ENCODE results near the gene GAB1. TPM values are rescaled to one million over a fixed set of nuclear protein-coding genes. Genes with fewer than 3 reads are reported as not detected.

Gene GAB1
- total RNA-seq, 1 donor from 2014 or later: 29.7 TPM

DNA sequence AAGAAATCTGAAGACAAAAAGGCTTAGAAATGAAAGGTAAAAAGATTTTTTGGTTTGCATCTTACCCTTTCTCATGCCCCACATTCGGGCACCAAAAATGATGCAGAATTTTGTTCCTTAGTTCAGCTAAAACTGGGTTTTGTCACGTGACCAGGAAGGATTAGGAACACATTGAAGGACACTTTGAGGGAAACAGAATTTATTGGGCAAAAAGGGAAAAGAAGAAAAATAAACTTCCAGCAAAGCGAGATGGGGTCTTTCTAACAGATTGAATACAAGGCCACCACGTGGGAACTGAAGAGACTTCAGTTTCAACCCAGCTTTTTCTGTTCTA lies 95.5 kb downstream of the GAB1 start:
- no peaks in the 10 kb centered on the region for H3K36me3 Mint-ChIP-seq (ENCODE audit: unreplicated experiment)
- H3K27ac Mint-ChIP-seq (ENCODE audit: unreplicated experiment): no peak overlapping the region
- DNase-seq: no peak
- H3K4me3 Mint-ChIP-seq (ENCODE audit: unreplicated experiment): no peak overlapping the region
- H3K27me3 Mint-ChIP-seq (ENCODE audit: unreplicated experiment): no peaks in the 10 kb centered on the region
- no peaks in the 10 kb centered on the region for H3K9me3 Mint-ChIP-seq (ENCODE audit: unreplicated experiment)
- H3K4me1 Mint-ChIP-seq (ENCODE audit: low read depth, unreplicated experiment): no peaks in the 10 kb centered on the region
- TF ChIP-seq, protein P1, sequence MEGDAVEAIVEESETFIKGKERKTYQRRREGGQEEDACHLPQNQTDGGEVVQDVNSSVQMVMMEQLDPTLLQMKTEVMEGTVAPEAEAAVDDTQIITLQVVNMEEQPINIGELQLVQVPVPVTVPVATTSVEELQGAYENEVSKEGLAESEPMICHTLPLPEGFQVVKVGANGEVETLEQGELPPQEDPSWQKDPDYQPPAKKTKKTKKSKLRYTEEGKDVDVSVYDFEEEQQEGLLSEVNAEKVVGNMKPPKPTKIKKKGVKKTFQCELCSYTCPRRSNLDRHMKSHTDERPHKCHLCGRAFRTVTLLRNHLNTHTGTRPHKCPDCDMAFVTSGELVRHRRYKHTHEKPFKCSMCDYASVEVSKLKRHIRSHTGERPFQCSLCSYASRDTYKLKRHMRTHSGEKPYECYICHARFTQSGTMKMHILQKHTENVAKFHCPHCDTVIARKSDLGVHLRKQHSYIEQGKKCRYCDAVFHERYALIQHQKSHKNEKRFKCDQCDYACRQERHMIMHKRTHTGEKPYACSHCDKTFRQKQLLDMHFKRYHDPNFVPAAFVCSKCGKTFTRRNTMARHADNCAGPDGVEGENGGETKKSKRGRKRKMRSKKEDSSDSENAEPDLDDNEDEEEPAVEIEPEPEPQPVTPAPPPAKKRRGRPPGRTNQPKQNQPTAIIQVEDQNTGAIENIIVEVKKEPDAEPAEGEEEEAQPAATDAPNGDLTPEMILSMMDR (IDR thresholded peaks at IDR 0.05; ENCODE audit: partially characterized antibody, unreplicated experiment): no peak

DNA sequence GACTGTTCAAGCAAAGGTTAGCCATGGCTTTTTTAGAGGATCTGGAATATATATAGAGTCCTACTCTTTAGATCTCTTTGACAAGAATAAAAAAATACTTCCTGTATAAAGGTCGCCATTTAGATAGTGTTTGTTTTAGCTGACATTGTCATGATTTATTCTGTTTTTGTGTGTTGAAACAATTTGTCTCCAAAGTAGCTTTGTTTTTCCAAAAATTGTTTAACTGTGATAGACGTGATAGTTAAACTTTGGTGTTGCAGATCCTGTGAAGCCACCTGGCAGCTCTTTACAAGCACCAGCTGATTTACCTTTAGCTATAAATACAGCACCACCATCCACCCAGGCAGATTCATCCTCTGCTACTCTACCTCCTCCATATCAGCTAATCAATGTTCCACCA lies 96.6 kb downstream of the GAB1 start:
- H3K27me3 Mint-ChIP-seq (ENCODE audit: unreplicated experiment): no peaks in the 10 kb centered on the region
- H3K27ac Mint-ChIP-seq (ENCODE audit: unreplicated experiment): no peak overlapping the region
- no peaks in the 10 kb centered on the region for H3K9me3 Mint-ChIP-seq (ENCODE audit: unreplicated experiment)
- H3K4me1 Mint-ChIP-seq (ENCODE audit: low read depth, unreplicated experiment): no peaks in the 10 kb centered on the region
- H3K4me3 Mint-ChIP-seq (ENCODE audit: unreplicated experiment): no peak overlapping the region
- H3K36me3 Mint-ChIP-seq (ENCODE audit: unreplicated experiment): no peaks in the 10 kb centered on the region
- TF ChIP-seq, protein P1 (IDR thresholded peaks at IDR 0.05; ENCODE audit: partially characterized antibody, unreplicated experiment): no peak
- DNase-seq: no peak

- Mint-ChIP-seq H3K27me3 (ENCODE audit: unreplicated experiment) (no peaks in the 10 kb centered on the region), H3K4me3 (ENCODE audit: unreplicated experiment) (no peak overlapping the region), H3K36me3 (ENCODE audit: unreplicated experiment) (no peaks in the 10 kb centered on the region), H3K4me1 (ENCODE audit: low read depth, unreplicated experiment) (no peaks in the 10 kb centered on the region), H3K27ac (ENCODE audit: unreplicated experiment) (no peak overlapping the region), H3K9me3 (ENCODE audit: unreplicated experiment) (no peaks in the 10 kb centered on the region)
- TF ChIP-seq, protein P1 (IDR thresholded peaks at IDR 0.05; ENCODE audit: partially characterized antibody, unreplicated experiment): no peak
- DNase-seq: no peak
Measured at GRCh38 chr4:143435955-143436354, 99.3 kb downstream of the GAB1 start.

DNA sequence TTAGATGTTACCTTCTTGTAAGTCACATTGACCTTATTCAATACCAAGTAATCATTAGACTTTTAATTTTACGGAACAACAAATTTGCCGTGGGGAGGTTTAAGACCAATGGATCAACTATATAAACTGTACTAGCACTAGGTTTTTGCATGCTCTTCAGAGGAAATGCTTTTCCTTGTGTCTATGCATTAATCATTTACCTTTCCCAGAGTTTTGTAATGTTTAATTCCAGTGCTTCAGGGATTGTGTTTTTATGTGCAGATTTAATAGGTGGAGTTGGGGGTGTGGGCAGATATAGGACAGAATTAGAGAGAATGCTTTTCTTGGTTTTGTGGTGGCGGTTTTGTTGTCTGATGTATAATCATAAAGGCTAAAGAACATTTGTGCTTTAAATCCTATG lies 100.8 kb downstream of the GAB1 start:
- Mint-ChIP-seq H3K27me3 (ENCODE audit: unreplicated experiment) (no peaks in the 10 kb centered on the region), H3K4me1 (ENCODE audit: low read depth, unreplicated experiment) (no peaks in the 10 kb centered on the region), H3K9me3 (ENCODE audit: unreplicated experiment) (no peaks in the 10 kb centered on the region), H3K27ac (ENCODE audit: unreplicated experiment) (no peak overlapping the region), H3K4me3 (ENCODE audit: unreplicated experiment) (no peak overlapping the region), H3K36me3 (ENCODE audit: unreplicated experiment) (no peaks in the 10 kb centered on the region)
- DNase-seq: no peak
- TF ChIP-seq, protein P1 (IDR thresholded peaks at IDR 0.05; ENCODE audit: partially characterized antibody, unreplicated experiment): no peak

DNA sequence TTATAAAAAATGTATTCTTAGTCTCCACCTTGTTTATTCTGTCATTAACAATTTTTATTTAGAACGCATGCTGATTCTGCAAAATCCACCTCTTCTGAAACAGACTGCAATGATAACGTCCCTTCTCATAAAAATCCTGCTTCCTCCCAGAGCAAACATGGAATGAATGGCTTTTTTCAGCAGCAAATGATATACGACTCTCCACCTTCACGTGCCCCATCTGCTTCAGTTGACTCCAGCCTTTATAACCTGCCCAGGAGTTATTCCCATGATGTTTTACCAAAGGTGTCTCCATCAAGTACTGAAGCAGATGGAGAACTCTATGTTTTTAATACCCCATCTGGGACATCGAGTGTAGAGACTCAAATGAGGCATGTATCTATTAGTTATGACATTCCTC lies 101.3 kb downstream of the GAB1 start:
- H3K27ac Mint-ChIP-seq (ENCODE audit: unreplicated experiment): no peak overlapping the region

More for the DNA sequence above, 101.3 kb downstream of the GAB1 start:
- DNase-seq: no peak
- no peaks in the 10 kb centered on the region for H3K9me3 Mint-ChIP-seq (ENCODE audit: unreplicated experiment)
- H3K27me3 Mint-ChIP-seq (ENCODE audit: unreplicated experiment): no peaks in the 10 kb centered on the region
- no peaks in the 10 kb centered on the region for H3K4me1 Mint-ChIP-seq (ENCODE audit: low read depth, unreplicated experiment)
- TF ChIP-seq, protein P1 (IDR thresholded peaks at IDR 0.05; ENCODE audit: partially characterized antibody, unreplicated experiment): no peak
- no peak overlapping the region for H3K4me3 Mint-ChIP-seq (ENCODE audit: unreplicated experiment)
- no peaks in the 10 kb centered on the region for H3K36me3 Mint-ChIP-seq (ENCODE audit: unreplicated experiment)

Data from glutamatergic neuron (in vitro differentiated cells).